Lung (tissue), 12 donors: ENCODE data around the gene CUL4A. TPM values are rescaled to one million over a fixed set of nuclear protein-coding genes. Genes with fewer than 3 reads are reported as not detected.

ENCODE experiments used
- ATAC-seq: fragments of 200-7000 bp; cut with Tn5 transposase; one replicate; pipeline ENCODE4 v1.9.1; 2020; ENCODE audit warnings: moderate number of reproducible peaks; ENCODE audit not compliant: insufficient read depth, low FRiP score
- DNase-seq, 3 donors: peaks; one replicate each; pipeline ENCODE4 v3.0.0-alpha.2; 2013 to 2017
- H3K27ac ChIP-seq, 2 donors: one replicate each; pipeline ENCODE4 v1.5.1; 2013; ENCODE audit warnings: mild to moderate bottlenecking in 2 of 2, moderate library complexity in 2 of 2, control low read depth in 1 of 2, inconsistent platforms in 1 of 2, low read depth in 1 of 2, low read length in 1 of 2
- H3K27me3 ChIP-seq, 3 donors: one replicate each; pipeline ENCODE4 v1.5.1; 2013; ENCODE audit warnings: low read length in 2 of 3; ENCODE audit not compliant: control insufficient read depth in 3 of 3, insufficient read depth in 3 of 3
- H3K36me3 ChIP-seq, 4 donors: one replicate each; pipeline ENCODE4 v1.5.1; 2013; ENCODE audit warnings: low read length in 4 of 4, mild to moderate bottlenecking in 1 of 4, moderate library complexity in 1 of 4; ENCODE audit not compliant: control insufficient read depth in 4 of 4, insufficient read depth in 4 of 4
- H3K4me1 ChIP-seq, 5 donors: one replicate each; pipeline ENCODE4 v1.5.1; 2013; ENCODE audit warnings: low read length in 5 of 5, mild to moderate bottlenecking in 2 of 5, moderate library complexity in 1 of 5; ENCODE audit not compliant: control insufficient read depth in 5 of 5, insufficient read depth in 5 of 5
- H3K4me3 ChIP-seq: one replicate; pipeline ENCODE4 v1.5.1; 2013; ENCODE audit warnings: mild to moderate bottlenecking, control low read depth, moderate library complexity
- H3K9ac ChIP-seq, 2 donors: one replicate each; pipeline ENCODE4 v1.5.1; 2013; ENCODE audit warnings: low read length in 2 of 2, control low read depth in 1 of 2; ENCODE audit not compliant: insufficient read depth in 1 of 2
- H3K9me3 ChIP-seq, 4 donors: one replicate each; pipeline ENCODE4 v1.5.1; 2013; ENCODE audit warnings: low read length in 3 of 4, mild to moderate bottlenecking in 1 of 4, moderate library complexity in 1 of 4; ENCODE audit not compliant: control insufficient read depth in 4 of 4, insufficient read depth in 3 of 4
- CTCF ChIP-seq: IDR thresholded peaks from 2 replicates; pipeline ENCODE4 v1.5.1; 2012; ENCODE audit warnings: mild to moderate bottlenecking; ENCODE audit errors: control extremely low read depth, extremely low read depth
- WGBS, 2 donors: extraction: QIAGEN DNeasy Blood & Tissue Kit; methylation state at CpG; one replicate each; pipeline ENCODE4 v1.1.7; 2013; 5-methylcytosine and 5-hydroxymethylcytosine counted together
- polyA plus RNA-seq, 2 donors: library from polyadenylated mRNA; stranded (reverse); fragments of 200-250 nt; gene quantifications; one replicate each; pipeline ENCODE4 v1.2.1, GENCODE V29; 2013
- total RNA-seq, 2 donors: library from RNA; depleted of rRNA in 1 of 2; stranded (reverse); fragments of >200 nt in 1 of 2; gene quantifications; one replicate each; pipeline ENCODE4 v1.2.1, GENCODE V29; 2014 to 2021
- donor health status: control.
- donor health status: control.
- donor health status: Bipolar disorder and iron deficiency.
- donor health status: healthy.
- donor health status: DM: yes; HTN: yes; CAD: no.

Gene CUL4A
- total and polyA plus RNA-seq, 4 donors = 29.2 to 88.1 (median 57.5) TPM

- no peak for TF ChIP-seq CTCF
- Histone ChIP-seq H3K4me1 (peaks cover 0 to 21% (median 6%) of the 10 kb centered on the region in 5 donors), H3K9ac (peak within 1 kb of the TSS; percentile 74 to 86), H3K4me3 (peak within 1 kb of the TSS; percentile 78), H3K36me3 (no peaks in the 10 kb centered on the region), H3K27me3 (peaks cover 0 to 5% (median 0%) of the 10 kb centered on the region in 3 donors), H3K27ac (peak within 1 kb of the TSS; percentile 78 to 87), H3K9me3 (no peaks in the 10 kb centered on the region)
- 0 to 1% methylated on average over 62 to 74 of the region's 74 CpGs for WGBS, 2 donors
- peak; percentile 97 to 99 (median 99) for DNase-seq
- ATAC-seq = peak; percentile 90
Measured at GRCh38 chr13:113296823-113297369, 87.5 kb downstream of the CUL4A start, which contains the start of gene LAMP1. LAMP1 (plus strand) TSS chr13:113297239; CDS start chr13:113297435, 196 bp downstream.

- ATAC-seq (no peak), DNase-seq (no peak)
- Histone ChIP-seq H3K4me3 (peak overlapping the region; percentile 78), H3K27me3 (no peaks in the 10 kb centered on the region), H3K27ac (peak overlapping the region; percentile 78 to 82), H3K9me3 (no peaks in the 10 kb centered on the region), H3K9ac (peak overlapping the region; percentile 74 to 86), H3K4me1 (peaks cover 0 to 17% (median 6%) of the 10 kb centered on the region in 5 donors), H3K36me3 (peaks cover 0 to under 1% (median 0%) of the 10 kb centered on the region in 4 donors)
- 1% methylated on average over 48 to 58 of the region's 58 CpGs for WGBS, 2 donors
- TF ChIP-seq CTCF = no peak
Measured at GRCh38 chr13:113297370-113298042, 88.1 kb downstream of the CUL4A start.

- Histone ChIP-seq H3K27me3 (no peaks in the 10 kb centered on the region), H3K36me3 (peaks cover 0 to 6% (median 0%) of the 10 kb centered on the region in 4 donors), H3K9me3 (no peaks in the 10 kb centered on the region), H3K9ac (peak overlapping the region in 1 of 2 donors; percentile 74), H3K4me3 (peak overlapping the region; percentile 78), H3K27ac (peak overlapping the region in 1 of 2 donors; percentile 78), H3K4me1 (peaks cover 0 to 17% (median 6%) of the 10 kb centered on the region in 5 donors)
- ATAC-seq = no peak
- WGBS, 2 donors = 40 to 49% methylated on average over 19 of the region's 19 CpGs
- no peak for DNase-seq
- TF ChIP-seq CTCF = no peak
Measured at GRCh38 chr13:113298043-113298945, 88.9 kb downstream of the CUL4A start.
